SH-SY5Y (cell line): Measurements from ENCODE around the gene MEF2B.

Experiments used
- GATA2 ChIP-seq: IDR thresholded peaks from 2 replicates; pipeline ENCODE4 v1.6.1; 2011; ENCODE audit warnings: mild to moderate bottlenecking, low read depth, low read length
- GATA3 ChIP-seq: IDR thresholded peaks from 2 replicates; pipeline ENCODE4 v1.6.1; 2011; ENCODE audit warnings: low read depth, mild to moderate bottlenecking, low read length, moderate library complexity

MEF2B gene

DNA sequence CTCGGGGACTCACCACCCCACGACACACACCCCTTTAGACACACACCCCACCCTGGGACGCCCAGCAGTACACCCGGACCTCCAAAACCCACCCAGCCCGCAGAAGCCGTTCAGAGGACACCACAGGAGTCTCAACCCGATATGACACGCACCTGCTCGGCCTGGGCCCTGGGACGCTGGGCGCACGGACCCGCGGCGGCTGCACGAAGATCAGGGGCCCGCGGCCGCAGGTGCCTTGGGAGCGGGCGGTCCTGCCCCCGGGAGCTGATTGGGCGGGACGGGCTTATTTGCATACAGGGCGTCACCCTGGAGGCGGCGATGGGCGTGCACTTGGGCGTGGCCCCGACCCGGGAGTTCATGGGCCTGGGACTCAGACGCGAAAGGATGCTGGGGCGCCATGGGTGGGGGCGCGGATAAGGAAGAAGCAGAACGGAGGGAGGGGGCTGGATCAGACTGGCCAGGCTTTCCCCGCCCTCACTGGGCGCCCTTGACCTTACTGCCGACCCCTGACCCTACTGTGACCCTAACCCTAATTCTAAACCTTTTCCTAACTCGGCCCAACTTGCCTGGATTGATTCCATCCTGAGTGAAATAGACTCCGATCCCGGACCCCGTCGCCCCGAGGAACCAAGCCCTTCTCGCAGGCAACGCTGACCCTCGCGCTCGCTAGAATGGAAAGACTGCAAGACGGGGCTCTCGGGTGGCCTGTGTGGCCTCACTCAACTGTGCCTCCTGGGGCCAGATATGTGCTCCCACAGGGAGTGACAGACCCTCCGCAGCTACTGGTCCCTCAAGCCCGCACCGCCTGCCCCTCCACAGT is at the start of gene MEF2B:
Gene MEF2B (minus strand): TSS at position 211 of the 820 bp plus-strand sequence. CDS start 19,528 bp downstream, outside the sequence.
- TF ChIP-seq GATA2 (no peak), GATA3 (no peak)

DNA sequence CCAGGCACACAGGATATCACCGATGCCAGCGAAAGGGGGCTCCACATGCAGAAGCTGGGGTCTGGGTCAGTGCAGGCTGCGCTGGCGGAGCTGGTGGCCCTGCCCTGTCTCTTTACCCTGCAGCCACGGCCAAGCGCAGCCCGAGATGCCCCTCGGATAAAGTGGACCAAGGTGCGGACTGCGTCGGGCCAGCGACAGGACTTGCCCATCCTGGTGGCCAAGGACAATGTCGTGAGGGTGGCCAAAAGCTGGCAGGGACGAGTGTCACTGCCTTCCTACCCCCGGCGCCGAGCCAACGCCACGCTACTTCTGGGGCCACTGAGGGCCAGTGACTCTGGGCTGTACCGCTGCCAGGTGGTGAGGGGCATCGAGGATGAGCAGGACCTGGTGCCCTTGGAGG is 48.8 kb upstream of the MEF2B start:
- no peak for TF ChIP-seq GATA3
- no peak for TF ChIP-seq GATA2

- TF ChIP-seq GATA3 (no peak), GATA2 (no peak)
Observed at GRCh38 chr19:19217099-19217498, 47.0 kb upstream of the MEF2B start.

- no peak for TF ChIP-seq GATA2
- TF ChIP-seq GATA3, result no peak
Observed at GRCh38 chr19:19215792-19216191, 45.7 kb upstream of the MEF2B start.

- TF ChIP-seq GATA3 (no peak), GATA2 (no peak)
Observed at GRCh38 chr19:19214892-19215291, 44.8 kb upstream of the MEF2B start.

- no peak for TF ChIP-seq GATA3
- no peak for TF ChIP-seq GATA2
Observed at GRCh38 chr19:19214159-19214490, 44.1 kb upstream of the MEF2B start.

GRCh38 chr19:19213426-19214158 is 43.5 kb upstream of the MEF2B start:
- no peak for TF ChIP-seq GATA3
- TF ChIP-seq GATA2, result no peak

DNA sequence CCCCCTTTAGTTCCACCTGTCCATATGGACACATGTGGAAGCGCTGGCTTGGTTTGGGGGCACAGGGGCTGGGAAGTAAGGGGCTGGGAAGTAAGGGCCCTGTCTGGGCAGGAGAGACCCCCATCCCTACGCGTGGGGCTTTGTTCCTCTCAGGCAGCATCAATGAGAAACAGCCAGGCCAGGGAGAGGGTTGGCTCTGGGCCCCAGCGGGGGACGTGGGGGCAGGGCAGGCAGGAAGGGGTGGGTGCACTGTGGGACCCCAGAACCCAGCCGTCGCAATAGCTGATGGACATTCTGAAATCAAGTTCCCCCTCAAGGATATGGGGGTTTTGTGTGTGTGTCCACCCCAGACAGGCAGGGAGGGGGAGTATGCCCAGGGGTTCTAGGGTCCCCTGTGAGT is 42.9 kb upstream of the MEF2B start:
- no peak for TF ChIP-seq GATA3
- TF ChIP-seq GATA2, result no peak

DNA sequence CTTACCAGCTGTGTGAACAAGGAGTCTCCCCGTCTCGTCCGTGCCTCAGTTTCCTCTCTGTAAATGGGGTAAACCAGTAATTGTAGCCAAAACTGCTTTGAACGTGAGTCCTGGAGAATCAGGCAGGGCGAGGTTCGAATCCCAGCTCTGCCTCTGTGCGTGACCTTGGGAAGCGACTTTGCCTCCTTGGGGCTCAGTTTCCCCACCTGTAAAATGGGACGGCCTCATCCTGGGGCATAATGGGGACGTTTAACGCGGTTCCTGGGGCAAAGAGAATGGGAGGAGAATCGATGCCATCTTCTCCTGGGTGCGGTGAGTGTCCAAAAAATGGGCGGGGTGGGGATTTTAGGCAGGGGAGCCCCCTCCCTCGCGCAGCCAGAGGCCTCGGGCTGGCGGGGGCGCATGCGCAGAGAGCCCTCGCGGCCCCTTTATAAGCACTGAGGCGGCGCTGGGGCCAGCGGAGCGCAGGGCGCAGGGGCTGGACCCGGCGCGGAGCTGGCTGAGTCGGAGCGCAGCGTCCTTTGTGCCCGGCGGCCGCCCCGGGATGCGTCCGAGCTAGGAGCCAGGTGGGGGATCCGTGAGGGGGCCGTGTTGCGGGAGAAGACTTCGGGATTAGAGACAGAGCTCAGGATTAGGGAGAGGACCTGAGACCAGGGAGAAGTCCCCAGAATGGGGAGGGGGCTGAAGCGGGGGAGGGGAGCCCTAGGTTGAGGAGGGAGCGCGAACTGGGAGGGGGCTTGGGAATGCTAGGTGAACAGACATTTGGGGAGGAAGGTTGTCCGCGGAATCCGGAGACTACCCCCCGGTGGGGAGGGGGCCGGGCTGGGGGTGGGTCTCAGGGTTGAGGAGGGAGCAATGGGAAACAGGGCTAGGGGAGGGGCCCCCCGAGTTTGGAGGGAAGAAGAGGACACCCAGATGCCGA is 41.7 kb upstream of the MEF2B start, which contains the start of gene NCAN:
Gene NCAN (plus strand): TSS at position 460 of the 922 bp plus-strand sequence. CDS start 4,996 bp downstream, outside the sequence.
- TF ChIP-seq GATA3, result no peak
- no peak for TF ChIP-seq GATA2

DNA sequence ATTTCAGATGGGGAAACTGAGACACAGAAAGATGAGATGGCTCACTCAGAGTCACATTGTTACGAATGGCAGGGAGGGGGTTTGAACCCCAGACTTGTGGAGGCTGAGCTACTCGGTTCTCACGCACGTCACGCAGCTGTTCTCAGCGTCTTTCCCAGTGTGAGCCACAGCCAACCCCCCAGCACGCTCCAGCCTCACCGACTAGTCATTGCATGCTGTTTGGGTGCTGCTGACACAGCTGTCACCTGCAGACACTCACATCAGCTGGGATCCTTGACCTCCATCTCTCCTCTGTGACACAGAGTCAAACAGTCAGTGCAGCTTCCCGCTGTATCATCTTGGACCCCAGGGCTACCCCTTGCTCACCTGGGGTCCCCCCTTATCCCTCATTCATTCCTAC is 39.3 kb upstream of the MEF2B start:
- TF ChIP-seq GATA3, result no peak
- no peak for TF ChIP-seq GATA2

GRCh38 chr19:19207637-19208572 is 37.8 kb upstream of the MEF2B start:
- TF ChIP-seq GATA3 (no peak), GATA2 (no peak)

DNA sequence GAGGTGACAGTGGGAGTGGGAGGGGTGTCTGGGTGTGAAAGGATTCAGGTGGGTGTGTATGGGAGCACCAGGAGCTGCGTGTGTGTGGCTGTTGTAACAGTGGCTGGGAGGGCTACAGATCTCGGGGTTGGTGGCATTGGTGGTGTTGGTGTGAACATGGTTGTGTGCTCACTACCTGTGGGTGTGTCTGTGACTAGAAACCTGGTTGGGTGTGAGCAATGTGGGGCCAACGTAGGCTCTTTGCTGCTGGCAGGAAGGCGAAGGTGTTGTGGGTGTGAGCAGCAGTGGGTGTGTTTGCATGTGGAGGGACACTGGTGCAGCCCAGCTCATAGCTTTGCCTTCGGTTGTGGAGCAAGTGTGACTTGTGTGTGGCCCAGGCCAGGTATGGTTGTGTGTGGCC is 36.9 kb upstream of the MEF2B start:
- TF ChIP-seq GATA3 (no peak), GATA2 (no peak)
